CD1c-positive myeloid dendritic cell (primary cell): Measurements from ENCODE around the gene SUSD1.

Experiments used
- DNase-seq: peaks from one replicate; pipeline ENCODE4 v3.0.0-alpha.2; 2016; ENCODE audit errors: extremely low spot score

SUSD1 gene

DNA sequence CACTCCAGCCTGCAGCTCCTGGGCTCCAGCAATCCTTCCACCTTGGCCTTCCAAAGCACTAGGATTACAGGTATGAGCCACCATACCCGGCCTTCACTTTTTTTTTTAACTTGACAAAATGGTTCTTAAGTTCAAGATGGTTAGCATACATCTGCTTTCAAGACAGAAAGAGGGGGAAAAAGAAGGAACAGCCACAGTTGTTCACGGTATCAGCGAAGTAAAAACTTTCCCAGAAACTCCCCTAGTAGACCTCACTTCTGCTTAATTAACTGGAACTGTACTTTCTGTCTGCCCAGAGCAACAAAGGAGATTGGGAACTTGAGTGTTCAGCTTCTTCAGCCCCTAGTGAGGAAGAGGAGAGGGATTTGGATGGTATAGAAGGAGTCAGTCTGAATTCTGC lies 161.8 kb downstream of the SUSD1 start:
- peak; percentile 79 for DNase-seq

DNA sequence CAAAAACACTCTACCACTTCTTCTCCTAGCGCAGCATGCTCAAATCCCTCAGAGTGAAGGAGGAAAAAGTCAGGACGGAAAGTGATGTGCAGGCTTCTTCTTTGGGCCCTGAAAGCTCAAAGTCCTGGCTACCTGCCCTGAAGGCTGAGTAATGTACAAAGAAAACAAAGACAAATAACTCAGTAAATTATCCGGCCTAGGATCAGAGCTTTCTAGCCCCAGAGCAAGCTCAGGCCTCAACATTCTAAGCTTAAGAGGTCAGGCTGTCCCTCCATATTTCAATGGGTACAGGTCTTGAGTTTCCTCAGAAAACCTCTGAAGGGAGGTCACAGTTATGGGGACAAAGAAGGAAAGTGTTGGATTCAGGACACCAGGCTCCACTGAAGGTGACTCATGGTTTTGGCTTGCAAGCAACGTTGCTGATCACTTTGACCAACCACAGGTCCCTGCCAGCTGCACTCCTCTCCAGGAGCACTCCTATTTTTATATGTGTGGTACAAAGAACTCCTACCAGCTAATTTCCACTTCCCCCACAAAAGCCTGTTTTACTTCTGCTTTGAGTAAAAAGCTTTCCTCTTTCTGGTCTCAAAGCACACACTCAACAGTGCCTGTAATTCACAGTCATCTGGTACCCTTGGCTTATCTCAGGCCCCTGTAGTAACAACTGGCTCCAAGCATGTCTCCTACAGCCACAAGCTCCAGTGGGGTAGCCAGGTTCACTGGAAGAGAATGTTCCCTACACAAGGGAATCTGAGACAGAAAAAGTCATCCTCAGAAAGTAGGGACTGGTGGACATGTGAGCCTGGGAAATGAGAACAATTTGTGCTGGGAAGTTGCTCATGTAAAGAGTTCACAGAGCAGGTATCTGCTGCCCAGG lies 162.8 kb downstream of the SUSD1 start:
- peak; percentile 86 for DNase-seq

- DNase-seq, result no peak
Observed at GRCh38 chr9:112011051-112011620, 164.0 kb downstream of the SUSD1 start.

DNA sequence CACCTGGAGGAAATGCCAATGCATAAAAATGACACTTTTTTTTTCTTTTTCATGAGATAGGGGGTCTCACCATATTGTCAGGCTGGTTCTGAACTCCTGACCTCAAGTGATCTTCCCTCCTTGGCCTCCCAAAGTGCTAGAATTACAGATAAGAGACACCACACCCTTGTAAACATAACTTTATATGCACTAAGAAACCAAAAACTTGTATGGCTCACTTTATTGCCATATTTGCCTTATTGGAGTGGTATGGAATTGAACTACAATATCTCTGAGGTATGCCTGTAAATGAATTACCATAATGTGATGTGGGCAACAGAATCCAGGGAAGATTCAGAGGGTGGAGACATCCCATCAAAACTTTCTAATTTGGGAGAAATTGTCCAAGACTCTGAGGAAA lies 164.6 kb downstream of the SUSD1 start:
- DNase-seq, result no peak

DNA sequence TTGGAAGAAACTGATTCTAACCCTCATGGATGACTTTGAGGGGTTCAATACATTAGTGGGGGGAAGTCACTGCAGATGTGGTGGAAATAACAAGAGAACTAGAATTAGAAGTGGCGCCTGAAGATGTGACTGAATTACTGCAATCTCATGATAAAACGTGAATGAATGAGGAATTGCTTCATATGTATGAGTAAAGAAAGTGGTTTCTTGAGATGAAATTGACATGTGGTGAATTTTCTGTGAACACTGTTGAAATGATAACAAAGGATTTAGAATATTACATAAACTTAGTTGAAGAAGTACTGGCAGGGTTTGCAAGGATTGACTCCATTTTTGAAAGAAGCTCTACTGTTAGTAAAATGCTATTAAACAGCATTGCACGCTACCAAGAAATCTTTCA lies 165.4 kb downstream of the SUSD1 start:
- no peak for DNase-seq

DNA sequence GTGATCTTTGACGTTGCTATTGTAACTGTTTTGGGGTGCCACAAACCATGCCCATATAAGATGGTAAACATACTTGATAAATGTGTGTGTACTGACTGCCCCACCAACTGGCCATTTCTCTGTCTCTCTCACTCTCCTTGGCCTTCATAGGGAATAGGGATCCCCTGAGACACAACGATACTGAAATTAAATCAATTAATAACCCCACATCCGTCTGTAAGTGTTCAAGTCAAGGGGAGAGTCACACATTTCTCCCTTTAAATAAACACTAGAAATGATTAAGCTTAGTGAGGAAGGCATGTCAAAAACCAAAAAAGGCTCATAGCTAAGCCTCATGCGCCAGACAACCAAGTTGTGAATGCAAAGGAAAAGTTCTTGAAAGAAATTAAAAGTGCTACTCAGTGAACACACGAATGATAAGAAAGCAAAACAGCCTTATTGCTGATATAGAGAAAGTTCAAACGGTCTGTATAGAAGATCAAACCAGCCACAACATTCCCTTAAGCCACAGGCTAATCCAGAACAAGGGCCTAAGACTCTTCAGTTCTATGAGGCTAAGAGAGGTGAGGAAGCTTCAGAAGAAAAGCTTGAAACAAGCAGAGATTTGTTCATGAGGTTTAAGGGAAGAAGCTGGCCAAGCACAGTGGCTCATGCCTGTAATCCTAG lies 167.4 kb downstream of the SUSD1 start:
- no peak for DNase-seq

GRCh38 chr9:112006361-112007020 lies 168.6 kb downstream of the SUSD1 start:
- DNase-seq, result no peak

- DNase-seq, result peak; percentile 59
Observed at GRCh38 chr9:112005939-112006338, 169.2 kb downstream of the SUSD1 start.

DNA sequence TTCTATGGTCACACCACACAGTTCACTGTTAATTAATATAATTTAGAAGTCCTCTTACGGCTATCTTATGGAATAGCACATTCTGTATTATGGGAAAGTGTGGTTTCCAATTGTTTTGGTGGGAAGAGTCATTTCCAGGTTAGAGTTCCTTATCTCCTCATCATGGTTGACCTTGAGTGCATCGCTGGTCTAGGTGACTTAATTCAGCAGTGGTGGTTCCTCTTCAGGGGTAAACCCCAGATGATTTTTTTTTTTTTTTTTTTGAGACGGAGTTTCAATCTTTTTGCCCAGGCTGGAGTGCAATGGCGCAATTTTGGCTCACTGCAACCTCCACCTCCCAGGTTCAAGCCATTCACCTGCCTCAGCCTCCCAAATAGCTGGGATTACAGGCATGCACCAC lies 171.6 kb downstream of the SUSD1 start:
- no peak for DNase-seq

DNA sequence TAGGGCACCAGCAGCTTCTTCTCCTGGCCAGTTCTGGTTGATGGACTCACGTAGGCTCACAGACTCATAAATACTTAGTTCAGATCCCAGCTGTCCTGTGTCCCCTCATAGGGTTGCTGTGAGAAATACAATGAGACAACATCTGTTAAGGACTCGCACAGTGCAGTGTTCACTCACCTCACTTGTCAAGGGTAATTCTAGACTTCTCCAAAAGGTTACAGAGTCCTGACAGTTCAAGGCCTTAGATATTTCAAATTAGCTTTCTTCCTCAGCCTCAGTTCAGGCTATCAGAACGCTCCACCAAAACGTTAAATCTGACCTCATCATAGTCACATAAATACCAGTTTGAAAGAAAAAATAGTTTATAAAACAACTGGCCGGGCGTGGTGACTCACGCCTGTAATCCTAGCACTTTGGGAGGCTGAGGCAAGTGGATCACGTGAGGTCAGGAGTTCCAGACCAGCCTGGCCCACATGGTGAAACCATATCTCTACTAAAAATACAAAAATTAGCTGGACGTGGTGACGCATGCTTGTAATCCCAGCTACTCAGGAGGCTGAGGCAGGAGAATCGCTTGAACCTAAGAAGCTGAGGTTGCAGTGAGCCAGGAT lies 172.1 kb downstream of the SUSD1 start:
- no peak for DNase-seq

- no peak for DNase-seq
Observed at GRCh38 chr9:112002131-112002846, 172.8 kb downstream of the SUSD1 start.

DNA sequence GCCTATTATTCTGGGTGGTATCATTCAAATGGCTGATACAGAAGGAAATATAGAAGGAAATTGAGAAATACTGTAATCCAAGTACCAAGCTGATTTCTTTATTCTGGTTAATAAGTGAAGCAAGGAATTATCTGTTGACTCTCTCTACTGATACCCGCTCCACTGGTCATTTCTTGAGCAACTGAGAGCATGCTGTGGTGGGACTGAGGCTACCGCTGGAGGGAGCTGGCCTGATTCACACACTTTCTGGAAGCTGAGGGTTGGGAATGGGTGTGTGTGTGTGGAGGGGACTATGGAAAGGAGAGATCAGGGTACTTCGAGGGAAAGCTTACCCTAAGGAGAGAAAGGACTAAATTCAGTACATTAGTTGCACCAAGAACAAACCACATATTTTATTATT lies 174.4 kb downstream of the SUSD1 start:
- no peak for DNase-seq

- no peak for DNase-seq
Observed at GRCh38 chr9:111999319-111999718, 175.8 kb downstream of the SUSD1 start.

- no peak for DNase-seq
Observed at GRCh38 chr9:111997831-111998230, 177.3 kb downstream of the SUSD1 start.

- no peak for DNase-seq
Observed at GRCh38 chr9:111994831-111995458, 180.2 kb downstream of the SUSD1 start.

GRCh38 chr9:111993319-111993718 lies 181.8 kb downstream of the SUSD1 start:
- no peak for DNase-seq

- DNase-seq, result no peak
Observed at GRCh38 chr9:111992523-111992922, 182.6 kb downstream of the SUSD1 start.

GRCh38 chr9:111991179-111991578 lies 183.9 kb downstream of the SUSD1 start:
- no peak for DNase-seq
